Measurements from ENCODE around the gene JUN.

JUN gene

GRCh38 chr1:58782178-58783089 is 1.4 kb downstream of the JUN start:
- peak; percentile 68 for DNase-seq

DNA sequence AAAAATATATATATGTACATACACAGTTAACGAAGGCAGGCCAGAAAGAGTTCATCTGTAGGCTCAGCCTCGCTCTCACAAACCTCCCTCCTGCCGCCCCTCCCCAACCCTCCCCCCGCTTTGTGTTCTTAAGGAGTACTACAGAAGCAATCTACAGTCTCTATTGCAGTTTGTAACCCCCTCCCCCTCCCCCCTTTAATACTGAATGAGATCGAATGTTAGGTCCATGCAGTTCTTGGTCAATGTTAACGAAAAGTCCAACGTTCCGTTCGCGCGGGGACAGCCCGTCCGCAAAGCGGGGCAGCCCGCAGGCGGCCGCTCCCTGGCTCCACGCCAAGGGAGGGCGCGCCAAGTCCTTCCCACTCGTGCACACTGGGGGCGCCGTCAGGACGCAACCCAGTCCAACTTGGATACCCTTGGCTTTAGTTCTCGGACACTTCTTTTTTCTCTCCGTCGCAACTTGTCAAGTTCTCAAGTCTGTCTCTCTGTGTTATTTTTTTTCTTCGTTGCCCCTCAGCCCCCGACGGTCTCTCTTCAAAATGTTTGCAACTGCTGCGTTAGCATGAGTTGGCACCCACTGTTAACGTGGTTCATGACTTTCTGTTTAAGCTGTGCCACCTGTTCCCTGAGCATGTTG is 2.2 kb downstream of the JUN start:
- peak; percentile 84 for DNase-seq

DNA sequence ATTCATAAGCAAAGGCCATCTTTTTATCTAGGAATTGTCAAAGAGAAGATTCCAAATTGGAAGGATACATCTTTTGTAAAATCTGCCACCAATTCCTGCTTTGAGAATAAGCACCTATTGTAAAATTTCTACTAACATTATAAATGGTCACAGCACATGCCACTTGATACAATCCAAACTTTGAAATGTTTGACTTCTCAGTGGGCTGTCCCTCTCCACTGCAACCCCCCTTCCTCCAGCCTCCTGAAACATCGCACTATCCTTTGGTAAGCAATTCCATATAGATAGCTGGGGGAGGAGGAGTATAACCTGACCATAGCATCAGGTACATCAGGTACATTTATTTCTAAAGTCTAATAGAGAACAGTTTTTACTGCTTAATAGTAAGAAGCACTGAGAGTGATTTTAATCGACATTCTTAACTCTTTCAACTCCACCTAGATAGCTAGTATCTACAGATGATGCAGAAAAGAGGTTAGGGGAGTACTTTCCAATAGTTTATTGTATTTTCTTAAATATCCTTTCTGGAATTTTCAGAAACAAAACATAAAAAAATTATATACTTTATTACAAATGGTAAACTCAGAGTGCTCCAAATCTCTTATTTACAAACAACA is 2.9 kb downstream of the JUN start:
- DNase-seq, result peak; percentile 46

DNA sequence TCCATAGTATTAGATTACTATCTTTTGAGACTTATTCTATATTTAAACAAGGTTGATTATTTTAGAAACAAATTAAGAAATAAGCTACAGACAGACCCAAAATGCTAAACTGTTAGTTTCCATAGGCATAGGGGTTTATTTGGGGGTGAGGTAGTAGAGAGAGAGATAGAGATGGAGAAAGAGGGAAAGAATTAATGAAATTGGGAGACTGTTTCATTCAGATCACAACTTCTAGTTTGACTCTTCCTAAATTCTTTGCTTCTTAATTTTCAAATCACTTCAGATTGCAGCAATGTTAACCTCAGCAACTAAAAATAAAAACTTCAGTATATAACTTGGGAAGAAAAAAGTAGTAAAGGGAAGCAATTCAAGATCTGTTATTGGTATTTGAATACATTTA is 3.4 kb downstream of the JUN start:
- no peak for DNase-seq

DNA sequence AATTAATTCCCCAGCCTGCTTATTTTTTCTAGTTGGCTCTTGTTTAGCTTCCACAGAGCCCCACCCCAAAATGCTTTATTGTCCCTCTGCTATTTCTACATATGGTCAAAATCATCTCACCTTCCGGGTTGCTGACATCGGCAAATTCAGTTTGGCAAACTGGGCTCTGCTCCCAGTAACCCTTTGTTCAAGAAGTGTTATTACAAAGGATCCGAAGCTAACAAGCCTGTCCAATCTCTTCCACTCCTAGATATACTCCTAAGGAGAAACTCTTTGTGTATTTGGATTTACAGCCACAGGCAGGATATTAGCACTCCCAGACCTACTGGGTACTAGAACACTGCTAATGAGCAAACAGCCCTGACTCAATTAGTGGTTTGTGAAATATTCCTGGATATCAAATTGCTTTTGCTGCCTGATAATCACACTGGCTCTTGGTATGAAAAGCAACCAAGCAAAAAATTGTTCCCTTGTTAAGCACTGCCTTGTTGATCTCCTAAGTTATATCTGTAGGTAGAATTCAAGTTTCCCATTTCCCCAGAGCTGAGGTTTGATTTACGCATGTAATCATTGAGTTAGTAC is 4.0 kb downstream of the JUN start:
- DNase-seq, result peak; percentile 85

- no peak for DNase-seq
Observed at GRCh38 chr1:58779059-58779754, 4.6 kb downstream of the JUN start.

- peak; percentile 27 for DNase-seq
Observed at GRCh38 chr1:58778385-58779000, 5.4 kb downstream of the JUN start.

- DNase-seq, result no peak
Observed at GRCh38 chr1:58774027-58774426, 9.8 kb downstream of the JUN start.

GRCh38 chr1:58773406-58773840 is 10.4 kb downstream of the JUN start:
- DNase-seq, result peak; percentile 80

DNA sequence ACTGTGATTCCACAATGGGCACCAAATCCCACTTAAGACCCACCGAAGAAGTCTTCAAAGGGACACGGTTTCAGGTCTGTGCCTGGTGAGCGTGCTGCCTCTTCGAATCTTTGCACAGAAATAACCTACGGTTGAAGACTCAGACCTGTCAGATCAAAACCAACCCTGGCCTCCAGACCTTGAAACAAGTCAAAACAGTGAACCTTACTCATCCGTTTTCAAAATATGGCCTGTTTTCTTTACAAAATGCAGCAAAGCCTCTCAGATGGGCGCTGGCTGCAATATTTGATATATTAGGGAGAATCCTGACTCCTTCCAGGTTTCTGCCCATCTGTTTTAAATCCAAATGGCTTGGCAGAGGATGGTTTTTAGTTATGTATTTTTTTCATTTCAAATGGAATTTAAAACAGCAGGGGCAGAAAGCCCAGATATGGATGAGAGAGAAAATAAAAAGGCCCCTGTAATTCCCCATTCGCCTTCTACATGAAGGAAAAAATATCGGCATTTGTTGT is 14.0 kb downstream of the JUN start:
- no peak for DNase-seq

DNA sequence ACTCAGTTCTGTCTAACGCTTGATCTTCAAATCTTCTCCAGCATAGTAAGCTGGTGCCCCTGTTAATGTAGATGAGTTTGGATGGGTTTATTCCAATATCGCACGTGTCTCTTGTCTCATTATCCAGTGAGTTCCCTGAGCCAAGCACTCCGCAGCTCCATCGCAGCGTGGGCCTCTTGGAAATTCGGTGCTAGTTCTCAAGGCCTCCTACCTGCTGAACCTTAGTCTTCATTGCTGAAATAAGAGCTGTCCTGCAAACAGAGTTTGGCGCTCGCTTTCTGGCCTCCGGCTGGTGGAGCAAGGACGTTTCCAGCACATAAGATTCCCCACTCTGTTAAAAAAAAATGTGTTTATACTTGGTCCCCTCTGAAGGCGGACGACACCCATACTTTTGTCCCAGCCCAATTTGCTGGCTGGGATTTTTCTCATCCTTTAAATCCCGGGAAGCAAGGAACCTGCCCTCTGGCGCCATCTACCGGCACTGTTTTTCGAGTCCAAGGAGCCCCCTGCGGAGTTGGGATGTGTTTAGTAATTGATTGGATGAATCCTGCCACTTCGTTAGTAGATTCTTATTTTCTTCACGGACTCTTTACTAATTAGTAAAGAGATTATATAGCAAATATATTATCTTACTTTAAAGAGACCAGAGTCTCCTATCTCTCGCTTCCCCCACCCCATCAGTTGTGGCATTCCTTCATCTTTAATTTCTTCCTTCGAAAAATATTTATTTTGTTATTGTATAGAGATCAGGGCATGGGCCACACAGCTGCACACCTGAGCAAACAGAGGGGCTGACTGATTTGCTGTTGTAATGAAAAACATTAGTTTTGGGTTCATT is 14.7 kb downstream of the JUN start:
- peak; percentile 79 for DNase-seq

DNA sequence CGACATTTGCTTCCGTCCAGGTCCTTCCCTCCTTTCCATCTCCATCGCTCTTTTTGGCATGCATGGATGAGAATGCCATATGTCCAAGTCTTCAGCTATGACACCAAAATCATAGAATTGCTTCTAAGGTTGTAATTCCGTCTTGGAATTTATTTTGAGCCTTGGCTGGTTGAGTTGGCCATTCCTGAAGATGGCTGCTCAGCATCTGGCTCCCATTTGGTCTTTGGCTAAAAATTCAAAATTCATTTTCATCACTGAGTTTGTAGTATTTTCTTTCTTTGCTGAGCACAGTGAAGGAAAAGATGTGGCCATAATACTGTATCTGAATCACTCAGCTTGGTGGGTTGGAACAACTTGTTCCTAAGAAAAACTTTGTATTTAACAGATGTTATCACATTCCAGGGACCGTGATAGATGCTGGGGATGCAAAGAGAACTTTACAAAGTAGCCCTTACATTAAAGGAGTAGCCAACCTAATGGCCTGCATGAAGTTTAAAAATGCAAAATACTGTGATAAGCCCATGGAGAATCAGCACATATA is 15.6 kb downstream of the JUN start:
- no peak for DNase-seq

DNA sequence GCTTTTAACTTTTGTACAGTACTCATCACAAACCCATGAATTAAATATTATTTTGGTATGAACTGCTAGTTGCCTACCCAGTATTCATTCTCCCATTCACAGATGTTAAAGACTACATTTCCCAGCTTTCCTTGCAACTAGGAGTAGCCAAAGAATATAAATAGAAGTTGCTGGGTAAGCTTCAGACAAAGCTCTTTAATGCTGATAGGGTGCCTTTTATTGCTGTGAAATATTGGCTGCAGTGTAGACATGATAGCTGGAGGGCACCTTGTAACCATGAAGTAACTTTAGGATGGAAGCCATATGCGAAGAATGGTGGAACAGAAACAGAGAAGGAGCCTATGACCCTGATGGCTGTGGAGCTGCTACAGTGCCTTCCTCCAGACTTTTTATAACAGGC is 16.7 kb downstream of the JUN start:
- no peak for DNase-seq

DNA sequence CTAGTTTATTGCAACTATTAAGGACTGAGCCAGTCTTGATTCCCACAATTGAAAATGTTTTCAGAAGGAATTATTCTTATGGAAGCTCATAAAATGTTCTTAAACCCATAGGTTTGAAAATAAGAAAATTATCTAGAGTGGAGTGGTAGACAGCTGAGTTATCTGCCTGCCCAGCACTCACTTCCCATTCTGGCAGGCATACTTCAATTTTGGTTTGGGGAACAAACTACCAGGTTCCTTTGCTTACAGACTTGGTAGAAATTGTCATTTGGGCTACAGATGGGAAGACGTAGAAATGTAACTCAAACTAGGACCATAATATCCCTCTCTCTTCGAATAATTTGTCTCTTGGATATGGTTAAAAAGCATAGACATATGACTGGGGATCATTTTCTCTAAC is 18.4 kb downstream of the JUN start:
- DNase-seq, result no peak

GRCh38 chr1:58765006-58765405 is 18.8 kb downstream of the JUN start:
- no peak for DNase-seq

DNA sequence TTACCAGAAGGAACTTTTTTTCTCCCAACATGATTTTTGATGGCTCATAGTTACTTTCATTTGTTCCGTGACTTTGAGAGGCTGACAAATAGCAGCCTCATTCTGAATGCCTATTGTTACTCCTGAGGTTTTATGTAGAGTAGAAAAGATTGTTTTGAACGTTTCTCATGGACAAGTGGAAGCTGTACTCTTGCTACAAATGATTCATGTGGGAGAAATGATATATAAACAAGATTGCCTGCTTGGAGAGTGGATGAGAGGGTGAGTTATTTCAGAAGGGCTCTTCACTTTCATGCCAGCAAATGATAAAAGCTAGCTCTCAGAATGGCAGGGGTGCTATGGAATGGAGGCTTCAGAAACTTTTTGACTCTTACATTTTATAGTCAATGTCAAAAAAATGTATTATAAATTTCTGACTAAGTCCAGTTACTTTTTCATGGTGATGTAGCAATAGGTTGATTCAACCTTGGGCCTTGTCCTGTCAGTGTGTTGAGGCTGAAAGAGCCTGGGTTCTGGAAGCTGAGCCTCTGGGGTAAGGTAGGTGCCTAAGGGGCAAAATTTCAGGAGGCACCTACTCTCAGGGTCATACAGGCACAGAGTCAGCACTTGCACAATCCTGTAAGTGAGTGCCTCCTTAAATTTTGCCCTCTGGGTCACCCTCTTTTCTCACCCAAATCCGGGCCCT is 19.4 kb downstream of the JUN start:
- no peak for DNase-seq

GRCh38 chr1:58763214-58763613 is 20.6 kb downstream of the JUN start:
- DNase-seq, result no peak

GRCh38 chr1:58762806-58763205 is 21.0 kb downstream of the JUN start:
- DNase-seq, result no peak

GRCh38 chr1:58755468-58755872 is 28.4 kb downstream of the JUN start:
- DNase-seq, result peak; percentile 77
